NK-92 (cell line): ENCODE measurements around the gene DOCK2.

Experiments used
- DNase-seq: peaks from one replicate; lab custom pipeline; 2025; ENCODE audit not compliant: unreplicated experiment; lab: John Stamatoyannopoulos, UW

Gene DOCK2

GRCh38 chr5:170028124-170028523, 391.0 kb downstream of the DOCK2 start:
- no peak for DNase-seq

GRCh38 chr5:170034231-170034630, 397.2 kb downstream of the DOCK2 start:
- DNase-seq = no peak

- no peak for DNase-seq
These were observed 401.2 kb downstream of the DOCK2 start for GRCh38 chr5:170038241-170038640.

GRCh38 chr5:170039830-170040229, 402.8 kb downstream of the DOCK2 start:
- no peak for DNase-seq

GRCh38 chr5:170046241-170046640, 409.2 kb downstream of the DOCK2 start:
- no peak for DNase-seq

GRCh38 chr5:170049713-170050112, 412.6 kb downstream of the DOCK2 start:
- no peak for DNase-seq

GRCh38 chr5:170053896-170054295, 416.8 kb downstream of the DOCK2 start:
- no peak for DNase-seq

- DNase-seq = no peak
These were observed 418.5 kb downstream of the DOCK2 start for GRCh38 chr5:170055606-170056005.

GRCh38 chr5:170056561-170057267, 419.6 kb downstream of the DOCK2 start:
- DNase-seq = no peak

- DNase-seq = no peak
These were observed 420.2 kb downstream of the DOCK2 start for GRCh38 chr5:170057311-170057710.

GRCh38 chr5:170059221-170059620, 422.1 kb downstream of the DOCK2 start:
- DNase-seq = no peak

GRCh38 chr5:170067152-170067551, 430.1 kb downstream of the DOCK2 start:
- DNase-seq = no peak

GRCh38 chr5:170067574-170068170, 430.6 kb downstream of the DOCK2 start:
- DNase-seq = no peak

- no peak for DNase-seq
These were observed 432.4 kb downstream of the DOCK2 start for GRCh38 chr5:170069512-170069911.

- DNase-seq = no peak
These were observed 433.7 kb downstream of the DOCK2 start for GRCh38 chr5:170070556-170071412.

- no peak for DNase-seq
These were observed 434.7 kb downstream of the DOCK2 start for GRCh38 chr5:170071748-170072147.

- DNase-seq = no peak
These were observed 438.6 kb downstream of the DOCK2 start for GRCh38 chr5:170075696-170076095.

- DNase-seq = no peak
These were observed 439.1 kb downstream of the DOCK2 start for GRCh38 chr5:170076211-170076610.

GRCh38 chr5:170076739-170077138, 439.7 kb downstream of the DOCK2 start:
- DNase-seq = no peak

GRCh38 chr5:170077526-170077925, 440.5 kb downstream of the DOCK2 start:
- no peak for DNase-seq

GRCh38 chr5:170078458-170078857, 441.4 kb downstream of the DOCK2 start:
- no peak for DNase-seq

- DNase-seq = no peak
These were observed 441.9 kb downstream of the DOCK2 start for GRCh38 chr5:170078931-170079330.
